Endothelial cell (in vitro differentiated cells): ENCODE data around the gene PNCK. TPM values are rescaled to one million over a fixed set of nuclear protein-coding genes. Genes with fewer than 3 reads are reported as not detected.
"Not testable (repeated sequence)": the region's sequence is repeated elsewhere in the genome, so short reads cannot be mapped to it uniquely, and the experiment has no call there.

Experiments
- DNase-seq: peaks from one replicate; pipeline ENCODE4 v3.0.0; 2021; ENCODE audit warnings: low spot score
- H3K27ac Mint-ChIP-seq: one replicate; pipeline ENCODE4 v1.8.0; 2021; ENCODE audit warnings: mixed read lengths, inconsistent platforms; ENCODE audit not compliant: unreplicated experiment
- H3K27me3 Mint-ChIP-seq: one replicate; pipeline ENCODE4 v1.8.0; 2021; ENCODE audit warnings: mild to moderate bottlenecking, moderate library complexity, mixed read lengths, inconsistent platforms; ENCODE audit not compliant: unreplicated experiment
- H3K36me3 Mint-ChIP-seq: one replicate; pipeline ENCODE4 v1.8.0; 2021; ENCODE audit warnings: mild to moderate bottlenecking, low read depth, mixed read lengths, inconsistent platforms; ENCODE audit not compliant: unreplicated experiment
- H3K4me1 Mint-ChIP-seq: one replicate; pipeline ENCODE4 v1.8.0; 2021; ENCODE audit warnings: mild to moderate bottlenecking, mixed read lengths, inconsistent platforms; ENCODE audit not compliant: unreplicated experiment
- H3K4me3 Mint-ChIP-seq: one replicate; pipeline ENCODE4 v1.8.0; 2021; ENCODE audit warnings: mild to moderate bottlenecking, mixed read lengths, inconsistent platforms; ENCODE audit not compliant: unreplicated experiment
- H3K9me3 Mint-ChIP-seq: one replicate; pipeline ENCODE4 v1.8.0; 2021; ENCODE audit warnings: mixed read lengths, inconsistent platforms; ENCODE audit not compliant: unreplicated experiment
- CTCF ChIP-seq: fragments of 200-600 bp; sonication (generic); IDR thresholded peaks from one replicate; pipeline ENCODE4 v1.5.0; 2021; ENCODE audit warnings: antibody characterized with exemption; ENCODE audit not compliant: unreplicated experiment
- total RNA-seq: library from RNA; stranded (reverse); fragmentation: NEBNext Ultra II Directional; extraction: Animal tissue kit (Norgen Biotek cat#: 25700); gene quantifications from one replicate; pipeline ENCODE4 v1.2.1, GENCODE V29; 2021; ENCODE audit not compliant: unreplicated experiment

Gene PNCK
- total RNA-seq, 1 donor from 2014 or later: 0.41 TPM

- Mint-ChIP-seq H3K9me3 (no peaks in the 10 kb centered on the region), H3K36me3 (peaks cover 11% of the 10 kb centered on the region), H3K27ac (peak overlapping the region; percentile 48), H3K4me1 (peaks cover 8% of the 10 kb centered on the region), H3K4me3 (no peak overlapping the region), H3K27me3 (peaks cover 4% of the 10 kb centered on the region)
- no peak for DNase-seq
- TF ChIP-seq CTCF: no peak
These were observed 33.2 kb upstream of the PNCK start for GRCh38 chrX:153706799-153707198.

GRCh38 chrX:153705403-153706060 is 31.9 kb upstream of the PNCK start:
- DNase-seq, H3K27ac Mint-ChIP-seq, H3K9me3 Mint-ChIP-seq, H3K27me3 Mint-ChIP-seq, H3K4me1 Mint-ChIP-seq, H3K4me3 Mint-ChIP-seq, H3K36me3 Mint-ChIP-seq: not testable (repeated sequence)

GRCh38 chrX:153704631-153705402 is 31.2 kb upstream of the PNCK start:
- H3K9me3 Mint-ChIP-seq, H3K4me3 Mint-ChIP-seq: not testable (repeated sequence)

GRCh38 chrX:153704021-153704526 is 30.5 kb upstream of the PNCK start:
- DNase-seq: no peak
- H3K36me3 Mint-ChIP-seq: peaks cover 5% of the 10 kb centered on the region
- H3K27me3 Mint-ChIP-seq: peaks cover 3% of the 10 kb centered on the region
- no peak for TF ChIP-seq CTCF
- no peak overlapping the region for H3K27ac Mint-ChIP-seq
- no peaks in the 10 kb centered on the region for H3K9me3 Mint-ChIP-seq
- H3K4me1 Mint-ChIP-seq: peaks cover 8% of the 10 kb centered on the region
- H3K4me3 Mint-ChIP-seq: no peak overlapping the region

More at GRCh38 chrX:153704631-153705402, 31.2 kb upstream of the PNCK start:
- H3K27me3 Mint-ChIP-seq, H3K36me3 Mint-ChIP-seq, H3K27ac Mint-ChIP-seq, H3K4me1 Mint-ChIP-seq, DNase-seq: not testable (repeated sequence)

- Mint-ChIP-seq H3K4me3 (no peak overlapping the region), H3K9me3 (no peaks in the 10 kb centered on the region), H3K27me3 (peaks cover 5% of the 10 kb centered on the region), H3K27ac (no peak overlapping the region), H3K36me3 (peaks cover 5% of the 10 kb centered on the region), H3K4me1 (peaks cover 8% of the 10 kb centered on the region)
- DNase-seq: no peak
- TF ChIP-seq CTCF: no peak
These were observed 29.4 kb upstream of the PNCK start for GRCh38 chrX:153703036-153703370.
